Liver (tissue), 9 donors: ENCODE measurements around the gene TAF1D. TPM values are rescaled to one million over a fixed set of nuclear protein-coding genes. Genes with fewer than 3 reads are reported as not detected.
"Not testable (repeated sequence)": the region's sequence is repeated elsewhere in the genome, so short reads cannot be mapped to it uniquely, and the experiment has no call there.

ENCODE experiments used
- DNase-seq: peaks from one replicate; pipeline ENCODE4 v3.0.0-alpha.2; 2017; ENCODE audit warnings: low spot score
- H3K27ac ChIP-seq, 2 donors: one replicate each; pipeline ENCODE4 v1.7.0; 2013; ENCODE audit warnings: inconsistent platforms in 2 of 2, low read length in 2 of 2, control low read depth in 1 of 2, low read depth in 1 of 2, mild to moderate bottlenecking in 1 of 2
- H3K27me3 ChIP-seq, 4 donors: one replicate each; pipeline versions ENCODE4 v1.6.1 to v1.7.0; 2013; ENCODE audit warnings: low read length in 3 of 4, inconsistent platforms in 1 of 4, mild to moderate bottlenecking in 1 of 4, moderate library complexity in 1 of 4; ENCODE audit not compliant: control insufficient read depth in 4 of 4, insufficient read depth in 4 of 4
- H3K36me3 ChIP-seq, 4 donors: one replicate each; pipeline versions ENCODE4 v1.6.1 to v1.7.0; 2013; ENCODE audit warnings: low read length in 3 of 4, mild to moderate bottlenecking in 3 of 4, low read depth in 1 of 4, moderate library complexity in 1 of 4; ENCODE audit not compliant: control insufficient read depth in 4 of 4, insufficient read depth in 3 of 4
- H3K4me1 ChIP-seq, 4 donors: one replicate each; pipeline versions ENCODE4 v1.6.1 to v1.7.0; 2013; ENCODE audit warnings: low read length in 3 of 4, mild to moderate bottlenecking in 3 of 4, moderate library complexity in 1 of 4; ENCODE audit not compliant: control insufficient read depth in 4 of 4, insufficient read depth in 4 of 4
- H3K4me3 ChIP-seq, 3 donors: one replicate each; pipeline versions ENCODE4 v1.6.1 to v1.7.0; 2013; ENCODE audit warnings: low read length in 3 of 3, control low read depth in 1 of 3, low read depth in 1 of 3, mild to moderate bottlenecking in 1 of 3
- H3K9ac ChIP-seq, 2 donors: one replicate each; pipeline ENCODE4 v1.7.0; 2013; ENCODE audit warnings: low read length in 2 of 2, mild to moderate bottlenecking in 2 of 2, moderate library complexity in 2 of 2, control low read depth in 1 of 2, low read depth in 1 of 2
- H3K9me3 ChIP-seq, 4 donors: one replicate each; pipeline versions ENCODE4 v1.6.1 to v1.7.0; 2013; ENCODE audit warnings: low read length in 3 of 4; ENCODE audit not compliant: control insufficient read depth in 4 of 4
- FOXA1 ChIP-seq: IDR thresholded peaks from 2 replicates; pipeline ENCODE4 v1.6.1; 2016; ENCODE audit warnings: antibody characterized with exemption
- FOXA2 ChIP-seq: IDR thresholded peaks from 2 replicates; pipeline ENCODE4 v1.6.1; 2016; ENCODE audit warnings: antibody characterized with exemption
- JUND ChIP-seq, 2 donors: IDR thresholded peaks; 2 replicates each; pipeline ENCODE4 v1.6.1; 2016; ENCODE audit warnings: antibody characterized with exemption in 2 of 2
- MAX ChIP-seq: IDR thresholded peaks from 2 replicates; pipeline ENCODE4 v1.6.1; 2016; ENCODE audit warnings: antibody characterized with exemption
- NR2F2 ChIP-seq: IDR thresholded peaks from 2 replicates; pipeline ENCODE4 v1.6.1; 2016; ENCODE audit warnings: antibody characterized with exemption
- RAD21 ChIP-seq, 2 donors: IDR thresholded peaks; 2 replicates each; pipeline ENCODE4 v1.6.1; 2016; ENCODE audit warnings: antibody characterized with exemption in 2 of 2, mild to moderate bottlenecking in 2 of 2
- REST ChIP-seq: IDR thresholded peaks from 2 replicates; pipeline ENCODE4 v1.6.1; 2016; ENCODE audit warnings: antibody characterized with exemption, mild to moderate bottlenecking
- SP1 ChIP-seq: IDR thresholded peaks from 2 replicates; pipeline ENCODE4 v1.6.1; 2018; ENCODE audit warnings: antibody characterized with exemption, mild to moderate bottlenecking
- TAF1 ChIP-seq: conservative IDR thresholded peaks from 2 replicates; pipeline ENCODE4 v1.6.1; 2016; ENCODE audit warnings: antibody characterized with exemption, mild to moderate bottlenecking
- YY1 ChIP-seq: IDR thresholded peaks from 2 replicates; pipeline ENCODE4 v1.6.1; 2016; ENCODE audit warnings: antibody characterized with exemption, mild to moderate bottlenecking
- ZBTB33 ChIP-seq: IDR thresholded peaks from 2 replicates; pipeline ENCODE4 v1.6.1; 2016; ENCODE audit warnings: antibody characterized with exemption
- WGBS: extraction: QIAGEN DNeasy Blood & Tissue Kit; methylation state at CpG from one replicate; pipeline ENCODE4 v1.1.7; 2013; 5-methylcytosine and 5-hydroxymethylcytosine counted together
- polyA plus RNA-seq, 2 donors: library from polyadenylated mRNA; stranded (reverse) in 1 of 2; unstranded in 1 of 2; fragments of 200-250 nt in 1 of 2; fragments of >200 nt in 1 of 2; fragmentation: Nextera tagmentation in 1 of 2; extraction: Ambion mirVana in 1 of 2; gene quantifications; one replicate each; pipeline versions ENCODE4 v1.2.1 to v1.2.3, GENCODE V29; 2013 to 2015
- total RNA-seq, 2 donors: library from RNA; depleted of rRNA; stranded (reverse); fragments of >200 nt; gene quantifications; one replicate each; pipeline ENCODE4 v1.2.3, GENCODE V29; 2014
- donor health status: healthy.
- donor health status: healthy.
- donor health status: healthy.
- donor health status: healthy.
- donor health status: healthy.

Gene TAF1D
- total and polyA plus RNA-seq, 4 donors: 18.2 to 97.7 (median 29.7) TPM

- Histone ChIP-seq H3K27ac (peak overlapping the region; percentile 35 to 57), H3K4me3 (peak overlapping the region in 2 of 3 donors; percentile 16 to 22), H3K4me1 (peaks cover 0 to 37% (median 21%) of the 10 kb centered on the region in 4 donors)
- H3K36me3 ChIP-seq, H3K9ac ChIP-seq, H3K27me3 ChIP-seq, H3K9me3 ChIP-seq, DNase-seq: not testable (repeated sequence)
- TF ChIP-seq MAX (peak; percentile 15), SP1 (peak; percentile 31), YY1 (peak; percentile 12)
- 23% methylated on average over 12 of the region's 12 CpGs for WGBS
These were observed 3.9 kb upstream of the TAF1D start for GRCh38 chr11:93745005-93745755.

GRCh38 chr11:93744669-93745004 is 3.3 kb upstream of the TAF1D start:
- DNase-seq: no peak
- TF ChIP-seq JUND (IDR thresholded peaks at IDR 0.05) (no peak), NR2F2 (no peak), REST (no peak), RAD21 (IDR thresholded peaks at IDR 0.05) (peak in 1 of 2 donors; percentile 5)
- Histone ChIP-seq H3K9me3 (no peaks in the 10 kb centered on the region), H3K9ac (peak overlapping the region in 1 of 2 donors; percentile 9), H3K4me3 (peak overlapping the region in 2 of 3 donors; percentile 6 to 16), H3K27ac (peak overlapping the region; percentile 33 to 57), H3K4me1 (peaks cover 0 to 38% (median 23%) of the 10 kb centered on the region in 4 donors), H3K36me3 (peaks cover 0 to 2% (median 0%) of the 10 kb centered on the region in 4 donors), H3K27me3 (no peaks in the 10 kb centered on the region)
- WGBS: 27% methylated on average over 7 of the region's 7 CpGs

- Histone ChIP-seq H3K27me3 (no peaks in the 10 kb centered on the region), H3K9ac (no peak overlapping the region), H3K9me3 (no peaks in the 10 kb centered on the region), H3K4me3 (no peak overlapping the region), H3K27ac (peak overlapping the region; percentile 98 to 99), H3K36me3 (peaks cover 0 to 9% (median 5%) of the 10 kb centered on the region in 4 donors), H3K4me1 (peaks cover 0 to 42% (median 31%) of the 10 kb centered on the region in 4 donors)
- TF ChIP-seq FOXA1 (no peak), REST (no peak), ZBTB33 (no peak), MAX (no peak), TAF1 (no peak), SP1 (no peak), FOXA2 (no peak)
- 95% methylated on average over 23 of the region's 23 CpGs for WGBS
- no peak for DNase-seq
These were observed 2.0 kb upstream of the TAF1D start for GRCh38 chr11:93743291-93743690.
